Neuron (in vitro differentiated cells): Measurements from ENCODE around the gene STMN3.
A peak's percentile ranks its signal among the peaks of the same experiment; 100 is the strongest.
"Not testable (repeated sequence)": the region's sequence is repeated elsewhere in the genome, so short reads cannot be mapped to it uniquely, and the experiment has no call there.

Experiments
- H2AFZ ChIP-seq: one replicate; pipeline ENCODE4 v1.6.1; 2013; ENCODE audit warnings: low read depth, mild to moderate bottlenecking, inconsistent platforms, low read length, moderate library complexity
- H3K27me3 ChIP-seq: one replicate; pipeline ENCODE4 v1.6.1; 2013; ENCODE audit warnings: low read length; ENCODE audit not compliant: insufficient read depth
- H3K36me3 ChIP-seq: one replicate; pipeline ENCODE4 v1.6.1; 2013; ENCODE audit warnings: low read length; ENCODE audit not compliant: insufficient read depth
- H3K4me1 ChIP-seq: one replicate; pipeline ENCODE4 v1.6.1; 2013; ENCODE audit warnings: low read length; ENCODE audit not compliant: insufficient read depth
- H3K4me3 ChIP-seq: 2 replicates; pipeline ENCODE4 v1.5.1; 2013; ENCODE audit warnings: mild to moderate bottlenecking, low read length, moderate library complexity
- H3K9me3 ChIP-seq: one replicate; pipeline ENCODE4 v1.6.1; 2013; ENCODE audit warnings: low read length

Gene STMN3

GRCh38 chr20:63661959-63662812, 9.0 kb upstream of the STMN3 start:
- no peak overlapping the region for H2AFZ ChIP-seq
- no peaks in the 10 kb centered on the region for H3K27me3 ChIP-seq
- peaks cover 14% of the 10 kb centered on the region for H3K4me1 ChIP-seq
- H3K36me3 ChIP-seq = peaks cover 30% of the 10 kb centered on the region
- H3K9me3 ChIP-seq = no peaks in the 10 kb centered on the region
- no peak overlapping the region for H3K4me3 ChIP-seq

DNA sequence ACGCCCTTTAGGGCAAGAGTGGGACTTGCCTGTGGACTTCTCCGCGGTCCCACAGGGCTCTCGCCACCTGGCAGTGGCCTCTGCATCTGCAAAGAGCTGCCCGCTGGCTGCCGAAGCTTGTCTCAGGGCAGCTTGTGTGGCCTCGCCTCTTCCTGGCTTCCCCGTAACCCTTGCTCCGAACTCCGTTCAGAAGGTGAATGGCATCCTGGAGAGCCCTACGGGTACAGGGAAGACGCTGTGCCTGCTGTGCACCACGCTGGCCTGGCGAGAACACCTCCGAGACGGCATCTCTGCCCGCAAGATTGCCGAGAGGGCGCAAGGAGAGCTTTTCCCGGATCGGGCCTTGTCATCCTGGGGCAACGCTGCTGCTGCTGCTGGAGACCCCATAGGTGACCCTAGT, 7.9 kb upstream of the STMN3 start:
- H3K4me1 ChIP-seq = peaks cover 15% of the 10 kb centered on the region
- H3K9me3 ChIP-seq = no peaks in the 10 kb centered on the region
- peaks cover 26% of the 10 kb centered on the region for H3K36me3 ChIP-seq
- H2AFZ ChIP-seq = no peak overlapping the region
- no peaks in the 10 kb centered on the region for H3K27me3 ChIP-seq
- no peak overlapping the region for H3K4me3 ChIP-seq

GRCh38 chr20:63660622-63661021, 7.4 kb upstream of the STMN3 start:
- Histone ChIP-seq H2AFZ (no peak overlapping the region), H3K4me1 (peaks cover 15% of the 10 kb centered on the region), H3K36me3 (peaks cover 26% of the 10 kb centered on the region), H3K27me3 (no peaks in the 10 kb centered on the region), H3K4me3 (no peak overlapping the region), H3K9me3 (no peaks in the 10 kb centered on the region)

- H3K9me3 ChIP-seq, H2AFZ ChIP-seq, H3K27me3 ChIP-seq, H3K4me3 ChIP-seq: not testable (repeated sequence)
- Histone ChIP-seq H3K36me3 (peaks cover 26% of the 10 kb centered on the region), H3K4me1 (peaks cover 15% of the 10 kb centered on the region)
Measured at GRCh38 chr20:63660174-63660573, 7.0 kb upstream of the STMN3 start.

DNA sequence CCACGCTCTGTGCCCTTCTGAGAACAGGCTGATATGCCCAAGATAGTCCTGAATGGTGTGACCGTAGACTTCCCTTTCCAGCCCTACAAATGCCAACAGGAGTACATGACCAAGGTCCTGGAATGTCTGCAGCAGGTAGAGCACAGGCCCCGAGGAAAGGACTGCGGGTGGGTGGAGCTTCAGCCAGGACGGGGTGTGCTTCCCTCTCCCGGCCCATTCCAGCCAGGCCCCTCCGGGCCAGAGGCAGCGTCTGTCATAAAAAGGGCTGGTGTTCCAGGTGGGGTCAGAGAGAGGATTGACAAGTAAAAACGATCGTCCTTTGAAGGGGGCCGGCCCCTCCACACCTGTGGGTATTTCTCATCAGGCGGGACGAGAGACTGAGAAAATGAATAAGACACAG, 6.1 kb upstream of the STMN3 start:
- Histone ChIP-seq H3K27me3 (no peaks in the 10 kb centered on the region), H3K9me3 (no peaks in the 10 kb centered on the region), H3K4me3 (peak overlapping the region; percentile 85), H3K4me1 (peaks cover 19% of the 10 kb centered on the region), H3K36me3 (peaks cover 20% of the 10 kb centered on the region), H2AFZ (no peak overlapping the region)

DNA sequence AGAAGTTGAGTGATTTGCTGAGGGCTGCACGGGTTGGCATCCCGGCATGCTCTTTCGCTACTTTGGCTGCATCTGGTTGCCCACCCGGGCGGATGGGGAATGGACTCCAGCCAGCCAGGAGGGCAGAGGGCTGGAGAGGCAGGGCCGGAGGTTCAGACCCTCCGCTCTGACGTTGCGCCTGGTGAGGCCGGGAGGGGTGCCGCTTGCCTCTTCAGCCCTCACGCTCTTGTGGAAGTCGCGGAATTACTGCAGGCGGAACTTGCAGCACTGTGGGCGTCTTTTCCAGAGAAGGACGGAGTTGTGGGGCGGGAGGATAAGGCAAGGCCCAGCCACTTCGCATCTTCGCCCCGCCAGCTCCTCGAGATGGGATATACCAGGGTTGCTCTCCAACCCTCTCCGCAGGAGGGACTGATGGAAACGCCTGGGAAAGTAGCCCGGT, 5.5 kb upstream of the STMN3 start:
- Histone ChIP-seq H2AFZ (peak overlapping the region; percentile 60), H3K9me3 (no peaks in the 10 kb centered on the region), H3K36me3 (peaks cover 20% of the 10 kb centered on the region), H3K4me1 (peaks cover 24% of the 10 kb centered on the region), H3K4me3 (peak overlapping the region; percentile 85), H3K27me3 (no peaks in the 10 kb centered on the region)

DNA sequence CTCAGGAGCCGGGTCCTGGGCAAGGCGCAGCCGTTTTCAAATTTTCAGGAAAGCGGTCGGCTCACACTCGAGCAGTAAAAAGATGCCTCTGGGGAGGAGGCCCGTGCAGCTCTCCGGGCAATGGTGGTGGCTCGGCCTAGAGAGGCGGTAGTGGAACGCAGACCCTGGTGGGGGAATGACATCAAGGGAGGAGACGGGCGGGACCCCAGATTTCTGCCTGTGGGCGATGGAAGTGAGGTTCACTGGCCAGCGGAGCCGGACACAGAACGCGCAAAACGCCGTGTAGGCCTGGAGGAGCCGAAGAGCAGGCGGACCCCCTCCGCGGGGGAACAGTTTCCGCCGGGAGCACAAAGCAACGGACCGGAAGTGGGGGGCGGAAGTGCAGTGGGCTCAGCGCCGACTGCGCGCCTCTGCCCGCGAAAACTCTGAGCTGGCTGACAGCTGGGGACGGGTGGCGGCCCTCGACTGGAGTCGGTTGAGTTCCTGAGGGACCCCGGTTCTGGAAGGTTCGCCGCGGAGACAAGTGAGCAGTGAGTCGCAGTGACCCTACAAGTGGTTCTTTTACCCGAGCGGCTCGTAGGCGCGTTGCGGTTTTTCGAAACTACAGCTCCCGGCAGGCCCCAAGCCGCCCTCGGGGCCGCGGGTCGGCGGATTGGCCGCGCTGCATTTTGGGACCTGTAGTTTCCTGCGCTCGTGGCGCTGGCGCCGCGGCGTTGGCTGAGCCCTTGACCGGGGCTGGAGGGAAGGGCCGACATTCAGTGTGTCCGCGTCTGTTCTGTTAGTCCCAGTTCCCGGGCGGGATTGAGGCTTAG, 4.9 kb upstream of the STMN3 start, which contains the start of gene RTEL1:
TSS of gene RTEL1 (plus strand) at position 376 of the 812 bp plus-strand sequence. CDS start 1,091 bp downstream, outside the sequence.
- peaks cover 24% of the 10 kb centered on the region for H3K4me1 ChIP-seq
- H2AFZ ChIP-seq = peak within 1 kb of the TSS; percentile 60
- no peaks in the 10 kb centered on the region for H3K27me3 ChIP-seq
- H3K4me3 ChIP-seq = peak within 1 kb of the TSS; percentile 85
- peaks cover 19% of the 10 kb centered on the region for H3K36me3 ChIP-seq
- H3K9me3 ChIP-seq = no peaks in the 10 kb centered on the region

DNA sequence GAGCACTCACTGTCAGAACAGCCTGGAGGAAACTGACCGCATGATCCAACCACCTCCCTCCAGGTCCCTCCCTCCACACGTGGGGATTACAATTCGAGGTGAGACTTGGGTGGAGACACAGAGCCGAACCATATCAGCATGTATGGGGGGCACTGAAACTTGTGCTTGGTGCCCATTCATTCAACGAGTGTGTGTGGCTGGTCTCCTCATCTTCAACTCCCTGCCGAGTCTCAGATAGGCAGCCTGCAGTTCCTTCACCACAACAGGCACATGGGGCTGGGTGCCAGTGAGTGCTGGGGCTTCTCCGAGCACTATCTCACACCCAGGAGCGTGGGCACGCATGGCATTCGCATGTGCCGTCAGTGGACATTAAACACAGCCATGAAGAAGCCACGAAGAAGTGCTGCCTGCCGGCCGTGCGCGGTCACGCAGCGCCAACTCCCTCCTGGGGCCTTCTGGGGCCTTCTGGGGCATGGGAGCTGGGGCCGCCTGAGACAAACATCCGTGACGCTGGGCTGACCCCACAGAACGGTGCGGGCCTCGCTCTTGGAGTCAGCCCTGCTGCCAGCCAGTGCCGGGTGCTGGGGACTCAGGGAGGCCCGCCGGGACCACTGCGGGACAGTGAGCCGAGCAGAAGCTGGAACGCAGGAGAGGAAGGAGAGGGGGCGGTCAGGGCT, 4.2 kb upstream of the STMN3 start:
- peak overlapping the region; percentile 85 for H3K4me3 ChIP-seq
- no peaks in the 10 kb centered on the region for H3K27me3 ChIP-seq
- peaks cover 24% of the 10 kb centered on the region for H3K4me1 ChIP-seq
- H3K9me3 ChIP-seq = no peaks in the 10 kb centered on the region
- H2AFZ ChIP-seq = peak overlapping the region; percentile 59
- peaks cover 11% of the 10 kb centered on the region for H3K36me3 ChIP-seq

DNA sequence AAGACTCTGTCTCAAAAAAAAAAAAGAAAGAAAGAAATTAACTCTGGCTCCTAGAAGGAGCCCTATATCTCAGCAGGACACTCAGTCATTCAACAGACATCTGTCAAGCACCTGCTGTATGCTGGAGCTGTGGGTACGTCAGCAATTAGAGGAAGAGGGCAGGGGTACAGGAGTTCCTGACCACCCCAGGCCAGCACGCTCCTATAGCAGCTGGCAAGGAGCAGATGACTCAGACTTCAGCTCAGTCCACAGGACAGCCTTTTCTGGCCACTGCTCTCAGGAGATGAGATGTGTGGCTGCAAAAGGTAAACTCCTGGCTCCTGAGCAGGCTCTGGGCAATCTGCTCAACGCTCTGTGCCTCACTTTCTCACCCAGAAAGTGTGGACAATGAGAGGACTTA, 3.2 kb upstream of the STMN3 start:
- Histone ChIP-seq H3K4me1 (peaks cover 31% of the 10 kb centered on the region), H3K27me3 (no peaks in the 10 kb centered on the region), H3K4me3 (no peak overlapping the region), H2AFZ (no peak overlapping the region), H3K36me3 (peaks cover 3% of the 10 kb centered on the region), H3K9me3 (no peaks in the 10 kb centered on the region)

- Histone ChIP-seq H3K9me3 (no peaks in the 10 kb centered on the region), H3K4me3 (no peak overlapping the region), H3K36me3 (no peaks in the 10 kb centered on the region), H2AFZ (no peak overlapping the region), H3K27me3 (no peaks in the 10 kb centered on the region), H3K4me1 (peaks cover 37% of the 10 kb centered on the region)
Measured at GRCh38 chr20:63655249-63655648, 2.0 kb upstream of the STMN3 start.

GRCh38 chr20:63653974-63654668, 897 bp upstream of the STMN3 start:
- Histone ChIP-seq H3K27me3 (no peaks in the 10 kb centered on the region), H3K9me3 (no peaks in the 10 kb centered on the region), H3K4me3 (peak overlapping the region; percentile 56), H3K36me3 (peaks cover under 1% of the 10 kb centered on the region), H2AFZ (no peak overlapping the region), H3K4me1 (peaks cover 33% of the 10 kb centered on the region)

DNA sequence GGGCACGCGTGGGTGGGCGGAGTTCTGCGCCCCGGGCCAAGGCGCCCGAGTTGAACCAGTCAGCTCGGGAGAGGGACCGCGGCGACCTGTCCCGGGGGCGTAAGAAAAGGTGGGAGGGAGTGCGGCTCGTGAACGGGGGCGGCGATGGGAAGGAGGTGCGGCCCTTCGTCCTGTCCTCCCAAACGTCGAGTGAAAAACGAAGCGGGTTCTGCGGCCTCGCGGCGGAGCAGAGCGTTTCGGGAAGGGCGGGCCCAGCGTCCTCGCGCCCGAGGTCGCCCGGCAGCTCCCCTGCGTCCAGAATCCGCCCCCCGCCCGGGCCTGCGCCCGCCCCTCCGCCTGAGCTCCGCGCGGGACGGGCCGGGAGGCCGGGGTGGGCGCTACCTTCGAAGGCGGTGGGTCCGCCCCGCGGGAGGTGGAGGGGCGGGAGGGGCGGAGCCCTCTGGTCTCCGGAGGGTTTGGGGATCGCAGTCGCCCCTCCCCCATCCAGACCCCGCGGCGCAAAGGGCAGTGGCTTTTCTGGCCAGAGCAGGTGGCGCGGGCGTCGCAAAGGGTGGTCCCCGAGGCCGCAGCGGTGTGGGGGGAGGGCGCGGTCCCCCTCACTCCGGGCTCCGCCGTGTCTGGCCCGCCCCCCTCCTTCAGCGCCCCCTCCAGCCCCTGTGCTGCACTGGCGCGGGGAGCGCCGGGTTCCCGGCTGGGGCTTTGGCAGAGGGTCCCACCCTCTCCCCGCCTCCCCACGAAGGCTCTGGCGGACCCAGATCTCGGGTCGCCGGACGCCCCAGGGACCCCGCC, 838 bp downstream of the STMN3 start:
- Histone ChIP-seq H3K27me3 (no peaks in the 10 kb centered on the region), H3K36me3 (peaks cover 10% of the 10 kb centered on the region), H3K4me3 (peak overlapping the region; percentile 88), H3K4me1 (peaks cover 25% of the 10 kb centered on the region), H2AFZ (no peak overlapping the region), H3K9me3 (no peaks in the 10 kb centered on the region)
